SHP77 (cell line): ENCODE results near the gene ASZ1.

Source experiments
- DNase-seq, 2 experiments: peaks; one replicate each; lab custom pipeline; 2025; lab: John Stamatoyannopoulos, UW

The ASZ1 gene

DNA sequence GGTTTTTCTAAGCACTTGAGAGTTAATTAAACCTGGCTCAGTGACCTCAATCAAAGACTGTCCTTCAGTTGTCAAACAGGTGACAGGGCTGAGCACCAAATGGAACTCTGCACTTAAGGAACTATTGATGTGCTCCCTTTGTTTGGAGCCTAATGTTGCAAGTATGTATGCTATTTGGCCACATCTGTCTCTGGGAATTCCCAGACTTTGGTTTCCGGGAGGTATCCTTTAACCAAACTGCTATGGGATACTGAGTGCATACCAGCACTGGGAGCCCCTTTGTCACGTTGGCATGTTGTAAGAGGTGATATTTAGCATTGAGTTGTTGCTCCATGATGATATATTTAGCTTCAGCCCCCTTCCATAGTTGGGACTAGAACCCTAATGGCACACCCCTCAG lies 25.2 kb downstream of the ASZ1 start:
- DNase-seq: no peak

DNA sequence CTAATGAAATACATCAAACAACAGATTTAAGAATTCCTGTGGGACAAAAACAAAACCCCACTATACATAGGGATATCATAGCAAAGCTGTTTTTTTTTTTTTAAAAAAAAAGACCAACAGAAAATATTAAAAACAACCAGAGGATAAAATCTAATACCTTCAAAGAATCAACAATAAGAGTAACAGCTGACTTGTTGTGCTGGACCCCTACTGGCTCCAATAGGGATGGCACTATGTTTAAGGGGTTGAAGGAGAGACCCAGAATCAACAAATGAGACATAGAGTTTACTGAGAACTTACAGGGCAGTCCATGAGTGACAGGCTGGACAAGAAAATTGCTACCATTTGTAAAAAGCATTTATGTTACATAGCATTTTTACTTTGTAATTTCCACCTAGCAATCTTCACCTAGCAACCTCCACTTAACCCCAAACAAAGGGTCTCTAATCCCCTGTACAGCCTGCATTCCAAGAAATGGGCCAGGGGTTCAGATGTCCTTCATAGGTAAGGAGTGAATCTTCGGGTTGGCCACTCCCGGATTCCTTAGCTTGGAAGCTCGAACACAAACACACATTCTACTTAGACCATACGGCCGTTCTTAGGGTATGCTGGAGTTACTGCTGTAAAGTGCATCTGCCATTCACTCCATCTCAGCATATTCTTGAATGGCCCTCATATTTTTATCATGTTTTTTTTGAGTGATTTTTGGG lies 25.8 kb downstream of the ASZ1 start:
- DNase-seq: peak in 1 of 2 experiments; percentile 4

DNA sequence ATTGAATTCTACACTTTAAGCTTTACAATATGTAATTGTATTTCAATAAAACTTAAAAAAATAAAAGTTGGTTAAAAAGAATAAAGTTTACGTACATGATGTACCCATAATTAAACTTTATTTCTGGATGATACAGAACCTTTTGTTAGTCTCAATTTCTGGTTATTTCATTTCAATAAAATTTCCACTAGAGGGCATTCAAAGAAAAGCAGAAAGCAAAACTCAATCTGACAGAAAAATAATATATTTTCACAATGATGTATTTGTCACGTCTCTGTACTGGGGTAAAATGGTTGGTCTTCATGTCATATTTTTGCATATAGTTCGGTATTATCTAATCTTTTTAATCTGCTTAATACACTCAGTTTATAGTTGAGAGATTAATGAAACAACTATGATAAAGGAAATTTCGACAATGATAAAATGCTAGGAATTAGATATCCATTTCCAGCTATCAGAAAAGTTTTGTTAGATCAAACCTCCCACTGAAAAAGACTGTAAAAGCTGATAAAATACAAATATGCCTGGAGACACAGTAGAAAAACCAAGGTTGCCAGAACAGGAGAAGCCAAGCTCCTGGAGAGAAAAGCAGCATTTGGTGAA lies 27.4 kb downstream of the ASZ1 start:
- DNase-seq: no peak

DNA sequence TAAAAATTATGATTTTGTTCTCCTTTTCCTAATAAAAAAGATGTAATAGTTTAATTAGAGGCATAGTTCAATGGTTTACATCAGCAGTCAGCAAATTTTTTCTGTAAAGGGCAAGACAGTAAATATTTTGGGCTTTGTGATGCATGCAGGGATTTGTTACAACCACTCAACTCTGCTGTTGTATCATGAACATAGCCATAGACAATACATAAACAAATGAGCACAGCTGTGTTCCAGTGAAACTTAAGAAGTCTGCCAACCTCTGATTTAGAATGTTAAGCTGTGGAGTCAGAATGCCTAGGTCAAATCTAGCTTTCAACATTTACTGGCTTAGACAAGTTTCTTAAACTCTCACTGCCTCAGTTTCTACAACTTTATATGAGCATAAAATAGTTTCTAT lies 31.6 kb downstream of the ASZ1 start:
- DNase-seq: no peak

DNA sequence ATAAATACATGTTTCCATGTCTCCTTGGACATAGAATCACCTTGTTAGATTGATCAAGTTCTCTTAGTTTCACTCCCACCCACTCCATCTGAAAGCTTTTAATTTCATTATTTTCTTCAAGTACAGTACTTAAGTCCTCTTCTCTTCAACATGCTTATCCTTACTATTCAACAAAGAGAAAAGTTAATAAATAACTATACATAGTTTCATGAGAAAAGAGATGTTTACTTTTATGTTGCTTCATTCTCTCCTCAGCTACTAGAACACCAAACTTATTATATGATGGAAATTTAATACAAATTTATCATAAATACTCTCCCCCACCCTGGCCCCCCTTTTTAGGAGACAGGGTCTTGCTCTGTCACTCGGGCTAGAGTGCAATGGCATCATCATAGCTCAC lies 33.5 kb downstream of the ASZ1 start:
- no peak for DNase-seq

DNA sequence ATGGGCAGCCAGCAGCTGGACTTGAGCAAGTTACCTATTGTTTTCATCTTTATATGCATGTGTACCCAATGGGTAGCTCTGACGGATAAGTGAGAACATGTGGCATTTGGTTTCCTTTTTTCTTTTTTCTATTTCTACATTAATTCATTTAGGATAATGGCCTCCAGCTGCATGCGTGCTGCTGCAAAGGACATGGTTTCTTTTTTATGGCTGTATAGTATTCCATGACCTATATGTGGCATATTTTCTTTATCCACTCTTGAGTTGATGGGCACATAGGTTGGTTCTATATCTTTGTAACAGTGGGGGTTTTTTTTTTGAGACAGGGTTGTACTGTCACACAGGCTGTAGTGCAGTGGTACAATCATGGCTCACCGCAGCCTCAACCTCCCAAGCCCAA lies 37.4 kb downstream of the ASZ1 start:
- DNase-seq: no peak

DNA sequence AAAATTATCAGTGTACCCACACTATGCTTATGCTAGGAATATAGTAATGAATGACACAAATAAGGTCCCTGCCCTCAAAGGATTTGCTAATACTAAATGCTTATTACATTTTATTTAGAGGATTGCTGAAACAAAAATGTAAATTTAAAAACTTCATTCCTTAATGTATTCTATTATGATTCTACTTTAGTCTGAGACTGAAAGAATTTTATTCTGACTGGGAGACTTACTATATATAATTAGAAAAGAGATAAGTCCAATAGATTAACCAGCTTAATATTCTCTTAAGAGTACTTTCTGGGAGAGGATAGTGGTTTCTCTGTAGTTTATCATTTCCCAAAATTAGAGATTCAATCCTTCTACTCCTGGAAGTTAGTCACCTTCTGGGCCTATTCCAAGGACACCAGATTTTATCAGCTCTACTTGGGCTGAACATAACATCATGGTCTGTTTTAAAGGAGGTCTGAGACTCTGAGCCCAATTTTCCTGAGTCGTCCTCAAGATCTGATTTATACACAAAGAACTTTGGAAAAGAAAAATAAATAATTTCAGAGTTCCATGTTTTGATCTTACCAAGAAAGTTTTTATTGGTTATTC lies 41.1 kb downstream of the ASZ1 start:
- no peak for DNase-seq

DNA sequence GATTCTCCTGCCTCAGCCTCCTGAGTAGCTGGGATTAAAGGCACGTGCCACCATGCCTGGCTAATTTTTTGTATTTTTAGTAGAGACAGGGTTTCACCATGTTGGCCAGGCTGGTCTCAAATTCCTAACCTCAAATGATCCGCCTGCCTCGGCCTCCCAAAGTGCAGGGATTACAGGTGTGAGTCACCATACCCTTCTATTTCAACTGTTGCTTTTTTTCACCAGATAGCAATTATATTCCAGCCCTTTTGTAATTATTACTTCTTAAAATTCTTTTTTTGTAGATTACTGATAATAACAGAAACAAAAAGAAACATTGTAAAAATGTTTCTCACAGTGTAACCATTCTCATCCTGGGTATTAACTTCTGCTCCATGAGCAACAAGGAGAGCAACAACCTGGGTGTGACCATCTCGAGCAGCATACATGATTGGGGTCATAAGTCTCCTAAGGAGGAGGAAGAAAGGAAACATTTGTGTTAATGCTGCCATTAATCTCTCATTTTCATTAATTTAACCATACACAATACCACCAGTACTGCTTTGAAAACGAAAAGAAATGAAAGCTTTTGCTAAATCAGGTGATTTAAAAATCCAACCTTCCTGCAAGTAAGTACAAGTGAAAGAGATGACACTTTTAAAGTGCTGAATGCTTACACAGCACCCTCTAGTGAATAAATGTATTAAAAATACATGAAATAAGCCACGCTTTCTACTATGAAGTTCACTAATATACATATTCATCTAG lies 41.8 kb downstream of the ASZ1 start:
- DNase-seq: no peak

DNA sequence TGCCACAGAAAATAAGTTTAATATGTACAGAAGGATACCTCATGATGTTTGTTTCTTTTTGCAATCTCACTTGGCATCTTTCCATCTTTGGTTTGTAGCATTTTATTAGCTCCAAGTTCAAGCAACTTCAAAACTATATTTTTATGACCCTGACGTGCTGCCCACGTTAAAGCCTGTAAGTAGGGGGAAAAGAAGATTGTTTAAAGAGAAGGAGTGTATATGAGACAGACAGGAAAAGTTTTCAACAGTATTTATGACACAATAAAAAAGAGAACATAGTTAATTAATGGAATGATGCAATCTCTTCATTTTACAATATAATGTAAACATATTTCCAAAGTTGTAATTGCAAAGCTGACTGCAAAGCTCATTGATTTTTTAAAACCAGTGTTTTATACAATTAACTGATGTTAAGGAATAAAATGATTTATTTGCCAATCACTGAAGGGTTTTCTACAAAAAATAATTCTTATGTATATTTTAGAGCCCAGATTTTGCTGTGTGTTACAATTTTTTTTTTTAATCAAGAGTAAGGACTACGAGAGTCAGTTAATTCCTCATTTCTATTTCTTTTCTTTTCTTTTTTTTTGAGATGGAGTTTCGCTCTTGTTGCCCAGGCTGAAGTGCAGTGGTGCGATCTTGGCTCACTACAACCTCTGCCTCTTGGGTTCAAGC lies 42.5 kb downstream of the ASZ1 start:
- DNase-seq: no peak

DNA sequence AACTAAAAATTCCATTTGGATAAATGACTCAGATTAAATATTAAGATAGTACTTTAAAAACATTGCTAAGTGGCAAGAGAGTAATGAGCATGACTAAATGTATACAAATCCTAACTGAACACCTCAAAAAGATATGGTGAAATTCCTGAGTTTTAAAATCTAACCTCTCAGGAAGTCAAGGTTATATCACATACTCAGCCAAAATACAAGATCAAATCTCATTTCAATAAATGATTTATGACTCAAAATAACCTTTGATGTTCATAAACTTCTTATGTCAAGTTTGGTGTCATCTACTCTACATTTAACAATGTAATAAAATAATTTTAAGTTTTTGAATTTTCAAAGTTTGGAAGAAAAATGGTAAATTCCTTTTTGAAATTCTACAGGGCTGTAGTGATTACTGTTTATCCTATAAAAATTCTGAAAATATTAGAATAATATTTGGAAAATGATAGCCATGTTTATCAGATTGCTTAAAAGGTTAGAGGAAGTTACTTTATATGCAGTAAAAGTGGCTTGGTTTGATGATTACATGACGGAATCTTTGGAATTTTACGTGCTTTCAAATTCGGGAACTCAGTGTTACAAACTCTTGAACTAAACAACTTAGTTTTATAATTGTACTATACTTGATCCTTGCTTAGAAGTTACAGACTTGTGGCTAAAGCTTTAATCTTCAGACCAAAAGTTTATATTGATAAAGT lies 43.7 kb downstream of the ASZ1 start:
- no peak for DNase-seq

DNA sequence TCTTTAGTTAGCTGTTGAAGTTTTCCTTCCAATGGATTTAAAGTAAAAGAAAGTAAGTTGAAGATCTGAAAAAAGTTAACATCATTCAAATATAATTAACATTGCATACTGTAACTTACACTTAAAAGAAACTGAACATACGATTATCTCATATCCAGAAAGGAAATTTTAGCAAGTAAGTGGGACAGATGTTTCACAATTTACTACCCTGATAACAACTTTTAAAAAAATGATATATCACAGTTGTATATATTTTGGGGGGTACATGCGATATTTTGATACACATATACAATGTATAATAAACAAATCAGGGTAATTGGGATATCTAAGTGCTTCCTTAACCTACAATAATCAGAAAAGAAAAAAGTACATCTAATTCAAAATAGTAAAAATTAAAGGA lies 44.2 kb downstream of the ASZ1 start:
- DNase-seq: no peak

DNA sequence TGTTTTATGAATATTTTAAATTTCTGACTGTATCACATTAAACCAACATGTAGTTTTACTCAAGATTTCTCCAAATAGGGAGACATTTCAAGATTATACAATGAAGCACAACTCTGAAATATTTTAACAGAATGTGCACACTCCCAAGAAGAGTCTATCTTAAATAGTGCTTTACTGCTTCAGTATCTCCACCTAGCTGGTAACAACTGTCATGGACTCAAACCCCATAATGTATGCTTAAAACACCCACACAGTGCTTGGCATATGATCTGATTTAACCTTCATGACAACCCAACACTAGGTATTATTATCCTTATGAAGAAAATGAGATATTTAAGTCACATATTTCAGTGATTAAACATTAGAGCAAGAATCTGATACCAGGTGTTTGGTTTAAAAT lies 45.9 kb downstream of the ASZ1 start:
- DNase-seq: no peak

DNA sequence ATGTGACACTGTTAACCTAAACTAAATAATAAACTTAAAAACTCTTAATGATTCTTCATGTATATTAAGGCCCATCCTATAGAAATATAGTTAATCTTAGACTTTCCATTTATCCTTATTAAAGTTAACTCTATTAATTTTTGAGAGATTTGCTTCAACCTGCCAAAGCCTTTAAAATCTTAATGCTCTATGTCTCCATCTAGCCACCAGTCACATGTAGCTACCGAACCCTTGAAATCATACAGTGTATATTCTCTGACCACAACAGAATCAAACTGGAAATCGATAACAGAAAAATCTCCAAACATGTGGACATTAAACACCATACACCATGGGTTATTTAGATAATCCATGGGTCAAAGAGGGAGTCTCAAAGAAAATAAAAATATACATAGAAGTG lies 51.9 kb downstream of the ASZ1 start:
- no peak for DNase-seq

DNA sequence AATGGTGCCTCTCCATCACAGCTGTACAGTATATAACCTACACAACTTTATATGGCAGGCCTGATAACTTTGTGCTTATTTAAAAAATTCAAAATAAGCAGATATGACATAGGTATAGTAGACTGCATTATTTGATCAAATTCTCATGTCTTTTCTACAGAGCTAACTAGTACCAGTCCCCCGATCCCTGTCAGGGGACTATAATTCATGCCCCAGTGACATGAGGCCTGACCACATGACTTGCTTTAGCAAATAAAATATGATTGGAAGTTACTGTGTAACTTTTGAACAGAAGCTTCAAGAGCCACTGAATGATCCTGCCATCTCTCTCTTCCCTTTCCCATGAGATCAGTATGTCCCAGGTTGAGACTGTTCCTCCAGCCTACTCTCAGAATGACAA lies 55.2 kb downstream of the ASZ1 start:
- no peak for DNase-seq

DNA sequence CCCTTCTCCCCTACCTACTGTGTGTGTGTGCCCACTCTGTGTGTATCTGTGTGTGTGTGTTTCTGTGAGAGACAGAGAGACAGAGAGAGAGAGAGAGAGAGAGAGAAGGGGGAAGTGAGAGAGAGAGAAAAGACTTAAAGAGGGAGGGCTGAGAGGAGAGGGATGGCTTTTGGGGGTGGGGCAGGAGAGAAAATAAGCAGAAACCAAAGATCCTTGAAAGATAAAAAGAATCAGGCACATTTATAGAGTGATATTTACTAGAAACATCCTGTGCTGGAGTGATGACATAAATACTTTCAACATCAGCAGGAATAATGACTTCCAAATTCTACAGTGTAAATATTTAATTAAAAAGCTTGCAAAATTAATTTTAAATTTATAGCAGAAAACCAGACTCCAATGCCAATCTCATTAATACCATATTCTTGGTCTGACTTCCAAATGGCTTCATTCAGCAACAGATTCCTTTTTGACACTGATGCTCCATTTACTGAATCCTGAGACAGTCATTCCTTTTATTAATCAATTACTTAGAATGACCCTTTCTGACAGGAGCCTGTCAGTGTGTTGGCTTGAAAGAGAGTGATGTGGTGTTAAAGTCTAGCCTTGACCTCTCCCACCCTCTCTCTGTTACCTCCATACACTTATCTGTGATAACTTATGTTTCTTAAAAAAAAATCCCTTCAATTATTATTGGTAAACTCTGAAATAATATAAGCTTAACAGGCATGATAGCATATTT lies 62.8 kb downstream of the ASZ1 start:
- no peak for DNase-seq

DNA sequence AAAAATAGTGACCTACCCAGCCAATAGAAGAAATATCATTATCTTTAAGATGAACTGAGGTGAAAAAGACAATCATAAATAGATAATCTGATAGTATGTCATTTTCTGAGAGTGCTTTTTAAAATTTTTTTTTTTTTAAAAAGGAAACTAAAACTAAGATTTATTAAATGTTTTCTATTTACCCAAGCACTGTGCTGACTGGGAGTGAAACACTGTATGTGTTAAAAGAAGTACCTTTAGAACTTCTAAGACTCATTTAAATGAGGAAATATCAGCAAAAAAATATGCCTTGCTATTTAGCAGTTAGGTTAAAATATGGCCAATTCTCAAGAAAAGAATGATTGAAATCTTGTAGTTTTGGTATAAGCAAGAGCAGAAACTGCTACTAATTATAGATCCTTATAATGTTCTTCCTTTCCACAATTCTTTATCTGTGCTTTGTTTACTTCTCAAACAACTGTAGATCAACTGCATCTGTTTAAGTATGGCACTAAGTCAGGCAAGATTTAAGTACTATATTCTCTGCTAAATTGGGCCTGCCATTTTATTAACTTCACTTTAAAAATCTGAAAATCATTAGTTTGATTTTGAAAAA lies 64.9 kb downstream of the ASZ1 start:
- DNase-seq: no peak

DNA sequence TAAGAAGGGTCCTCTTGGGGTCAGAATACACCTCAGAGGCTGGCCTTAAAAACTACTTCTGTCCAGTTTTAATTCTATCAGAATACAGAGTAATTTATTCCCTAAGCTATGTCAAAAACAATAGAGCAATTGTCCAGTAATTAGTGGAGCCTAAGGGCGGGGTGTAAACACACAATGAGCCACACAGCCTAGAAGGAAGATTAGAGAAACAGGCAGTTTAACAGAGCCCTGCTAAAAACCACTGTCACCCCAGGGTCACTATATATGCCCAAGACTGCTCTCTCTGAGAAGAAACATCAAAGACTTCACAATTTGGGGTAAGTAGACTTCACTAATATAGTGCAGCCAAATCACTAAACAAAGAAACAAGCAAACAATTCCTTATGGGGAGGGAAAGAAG lies 77.3 kb downstream of the ASZ1 start:
- no peak for DNase-seq

DNA sequence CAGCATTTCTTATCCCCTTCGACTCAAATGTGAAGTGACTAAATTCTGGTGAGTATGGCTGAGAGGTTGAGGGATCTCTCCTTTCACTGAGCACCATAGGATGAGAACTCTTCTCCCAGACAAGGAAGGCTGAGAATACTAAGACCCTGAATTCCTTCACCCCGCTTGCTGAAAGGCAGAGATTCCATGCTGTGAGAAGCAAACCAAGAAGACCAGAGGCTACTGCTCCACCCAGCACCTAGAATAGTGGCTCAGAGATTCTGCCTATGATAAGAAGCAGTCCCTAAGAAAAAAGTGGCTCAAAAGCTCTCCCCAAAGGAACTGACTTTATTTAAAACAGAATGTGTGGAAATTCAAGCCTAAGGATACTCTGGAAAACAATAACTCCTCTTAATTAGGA lies 77.7 kb downstream of the ASZ1 start:
- no peak for DNase-seq

DNA sequence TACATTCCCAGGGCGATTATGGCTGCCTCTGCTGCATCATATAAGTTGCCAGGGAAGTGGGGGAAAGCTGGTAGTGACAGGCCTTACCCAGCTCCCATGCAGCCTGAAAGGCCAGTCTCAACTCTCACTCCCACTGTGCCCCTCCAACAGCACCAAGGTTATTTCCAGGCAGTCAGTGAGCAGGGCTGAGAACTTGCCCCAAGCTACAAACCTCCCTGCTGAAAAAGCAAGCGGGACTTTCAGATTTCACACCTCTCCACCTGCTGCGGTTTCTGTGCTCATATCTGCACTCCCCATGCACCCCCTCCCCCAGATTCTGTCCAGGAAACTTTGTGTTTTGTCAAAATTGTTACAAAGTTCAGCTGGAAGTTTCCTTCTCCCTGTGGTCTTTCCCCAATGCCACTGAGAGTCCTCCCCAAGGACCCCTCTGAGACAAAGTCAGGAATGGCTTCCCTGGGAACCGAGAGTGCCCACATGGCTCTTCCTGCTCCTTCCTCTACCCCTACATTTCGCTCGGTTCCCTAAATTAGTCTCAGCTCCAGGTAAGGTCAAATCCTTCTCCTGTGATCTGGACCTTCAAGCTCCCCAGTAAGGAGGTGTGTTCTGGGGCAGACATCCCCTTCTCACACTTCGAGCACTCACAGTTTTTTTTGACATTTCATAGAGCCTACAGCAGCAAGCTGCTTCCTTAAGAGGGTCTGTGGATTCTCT lies 79.2 kb downstream of the ASZ1 start:
- DNase-seq: no peak

DNA sequence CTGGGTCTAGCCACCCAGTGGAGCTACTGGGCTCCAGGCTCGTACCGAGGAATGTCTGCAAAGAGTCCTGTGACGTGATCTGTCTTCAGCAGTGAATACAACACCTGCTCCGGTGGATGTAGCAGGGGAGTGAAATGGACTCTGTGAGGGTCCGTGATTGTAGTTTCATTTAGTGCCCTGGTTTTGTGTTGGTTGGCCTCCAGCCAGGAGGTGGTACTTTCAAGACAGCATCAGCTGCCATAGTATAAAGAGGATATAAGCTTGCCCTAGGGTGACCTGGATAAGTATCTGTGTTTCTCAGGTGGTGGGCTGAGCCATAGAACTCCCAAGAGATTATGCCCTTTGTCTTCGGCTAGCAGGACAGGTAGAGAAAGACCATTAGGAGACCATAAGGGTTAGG lies 79.8 kb downstream of the ASZ1 start:
- DNase-seq: peak in 1 of 2 experiments; percentile 5
